ENCODE measurements around the gene CELSR1.

Gene CELSR1

DNA sequence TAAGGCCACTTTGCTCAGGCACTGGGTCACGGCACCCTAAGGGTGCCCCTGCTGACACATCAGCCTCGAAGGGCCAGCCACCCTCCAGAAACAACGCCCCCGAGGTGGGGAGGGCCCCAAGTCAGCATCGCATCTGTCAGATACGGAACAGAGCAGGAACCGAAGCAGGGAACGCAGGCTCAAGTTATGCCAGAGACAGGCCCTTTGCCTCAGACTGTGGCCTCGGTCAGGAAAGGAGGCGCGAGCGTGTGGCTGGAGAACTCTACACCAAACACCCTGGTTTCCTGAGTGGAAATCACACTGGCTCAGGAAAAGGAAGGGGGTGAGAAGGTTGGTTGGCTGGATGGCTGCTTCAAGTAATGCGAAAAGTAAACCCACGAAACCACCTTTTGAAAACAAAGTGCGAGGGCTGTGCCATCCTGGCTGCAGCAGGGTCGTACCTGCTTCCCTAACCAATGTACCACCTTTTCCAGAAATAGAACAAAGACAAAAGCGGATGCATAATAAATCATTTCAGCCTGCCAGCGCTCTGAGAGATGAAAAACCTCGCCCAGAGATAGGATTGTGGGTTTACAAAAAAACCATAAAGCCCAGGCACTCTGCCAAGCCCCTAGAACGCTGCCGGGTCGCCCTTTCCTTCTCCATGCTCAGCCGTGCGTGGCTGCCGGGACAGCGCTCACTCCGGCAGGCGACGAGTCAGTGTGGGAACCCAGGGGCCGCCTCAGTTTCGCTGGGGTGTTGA, 163.3 kb downstream of the CELSR1 start:
- no peak for DNase-seq

DNA sequence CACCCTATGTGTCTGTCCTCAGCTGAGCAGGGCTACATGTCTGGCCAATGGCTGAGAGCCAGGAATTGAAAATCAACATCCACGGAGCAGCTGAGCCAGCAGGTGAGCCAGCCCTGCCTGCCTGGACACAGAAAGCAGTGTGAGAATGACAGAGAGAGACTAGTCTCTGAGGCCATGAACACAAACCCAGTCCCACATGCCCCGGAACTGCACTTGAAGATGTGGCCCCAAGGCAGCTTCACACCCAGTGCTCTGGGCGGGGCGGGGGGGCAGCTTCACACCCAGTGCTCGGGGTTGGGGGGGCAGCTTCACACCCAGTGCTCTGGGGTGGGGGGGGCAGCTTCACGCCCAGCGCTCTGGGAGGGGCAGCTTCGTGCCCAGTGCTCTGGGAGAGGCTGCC, 164.3 kb downstream of the CELSR1 start:
- DNase-seq: no peak

DNA sequence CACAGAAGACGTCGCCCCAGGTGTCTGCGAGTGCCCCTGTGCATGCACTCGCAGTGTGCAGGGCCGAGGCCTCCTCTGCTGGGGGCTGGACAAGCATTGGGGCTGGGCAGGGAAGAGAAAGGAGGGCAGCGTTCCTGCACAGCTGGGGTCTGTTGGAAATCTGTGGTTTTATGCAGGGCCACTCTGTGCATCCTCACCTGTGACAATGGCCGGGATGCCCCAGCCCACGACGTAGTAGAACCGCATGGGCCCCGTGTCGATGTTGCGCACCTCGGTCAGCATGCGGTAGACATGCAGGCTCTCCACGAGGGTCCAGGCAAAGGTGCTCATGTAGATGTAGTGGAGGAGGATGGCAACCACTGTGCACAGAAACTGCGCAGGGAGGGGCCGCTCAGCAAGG, 164.7 kb downstream of the CELSR1 start:
- DNase-seq: no peak

DNA sequence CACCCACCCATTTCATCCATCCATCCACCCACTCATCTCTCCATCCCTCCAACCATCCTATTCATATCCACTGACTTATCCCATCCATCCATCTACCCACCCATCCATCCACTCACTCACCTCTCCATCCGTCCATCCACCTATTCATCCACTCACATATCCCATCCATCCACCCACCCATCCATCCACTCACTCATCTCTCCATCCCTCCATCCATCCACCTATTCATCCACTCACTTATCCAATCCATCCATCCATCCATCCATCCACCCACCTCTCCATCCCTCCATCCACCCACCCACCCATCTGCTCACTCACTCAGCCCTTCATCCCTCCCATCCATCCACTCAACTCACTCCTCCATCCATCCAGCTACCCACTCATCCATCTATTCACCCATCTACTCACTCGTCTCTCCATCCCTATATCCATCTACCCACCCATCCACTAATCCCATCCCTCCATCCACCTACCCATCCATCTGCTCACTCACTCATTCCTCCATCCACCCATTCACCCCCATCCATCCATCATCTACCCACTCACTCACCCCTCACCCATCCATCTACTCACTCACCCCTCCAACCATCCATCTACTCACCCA, 165.7 kb downstream of the CELSR1 start:
- DNase-seq: no peak

DNA sequence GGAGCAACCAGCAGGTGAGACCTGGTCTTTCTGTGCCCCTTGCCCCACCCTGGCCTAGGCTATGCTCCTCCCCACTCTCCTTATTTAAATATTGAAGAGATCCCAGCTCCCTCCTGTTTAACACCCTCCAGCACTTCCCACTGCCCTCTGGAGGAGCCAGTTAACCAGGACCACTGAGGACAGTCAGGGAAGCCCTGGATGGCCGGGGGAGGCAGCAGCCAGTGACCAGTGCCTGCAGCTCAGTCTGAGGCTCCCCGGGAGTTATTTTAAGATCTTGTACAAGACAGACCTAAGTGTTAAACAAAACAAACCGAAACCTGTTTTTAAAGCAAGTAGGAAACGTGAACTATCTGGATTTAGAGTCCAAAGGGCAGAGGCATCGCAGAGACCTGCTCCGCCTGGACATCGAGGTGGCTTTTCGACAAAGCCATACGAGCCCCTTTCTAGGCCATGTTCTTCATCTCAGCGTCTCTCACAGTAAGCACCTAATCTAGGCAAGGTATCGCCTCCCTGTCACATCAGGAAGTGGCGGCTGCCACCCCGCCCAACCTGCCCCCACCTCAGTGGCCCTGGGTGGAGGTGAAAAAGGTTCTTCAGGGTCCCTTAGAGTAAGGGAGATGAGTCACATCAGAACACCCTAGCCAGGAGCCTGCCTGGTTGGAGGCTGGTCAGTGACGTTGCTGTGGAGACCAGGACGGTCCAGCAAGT, 166.7 kb downstream of the CELSR1 start:
- no peak for DNase-seq

DNA sequence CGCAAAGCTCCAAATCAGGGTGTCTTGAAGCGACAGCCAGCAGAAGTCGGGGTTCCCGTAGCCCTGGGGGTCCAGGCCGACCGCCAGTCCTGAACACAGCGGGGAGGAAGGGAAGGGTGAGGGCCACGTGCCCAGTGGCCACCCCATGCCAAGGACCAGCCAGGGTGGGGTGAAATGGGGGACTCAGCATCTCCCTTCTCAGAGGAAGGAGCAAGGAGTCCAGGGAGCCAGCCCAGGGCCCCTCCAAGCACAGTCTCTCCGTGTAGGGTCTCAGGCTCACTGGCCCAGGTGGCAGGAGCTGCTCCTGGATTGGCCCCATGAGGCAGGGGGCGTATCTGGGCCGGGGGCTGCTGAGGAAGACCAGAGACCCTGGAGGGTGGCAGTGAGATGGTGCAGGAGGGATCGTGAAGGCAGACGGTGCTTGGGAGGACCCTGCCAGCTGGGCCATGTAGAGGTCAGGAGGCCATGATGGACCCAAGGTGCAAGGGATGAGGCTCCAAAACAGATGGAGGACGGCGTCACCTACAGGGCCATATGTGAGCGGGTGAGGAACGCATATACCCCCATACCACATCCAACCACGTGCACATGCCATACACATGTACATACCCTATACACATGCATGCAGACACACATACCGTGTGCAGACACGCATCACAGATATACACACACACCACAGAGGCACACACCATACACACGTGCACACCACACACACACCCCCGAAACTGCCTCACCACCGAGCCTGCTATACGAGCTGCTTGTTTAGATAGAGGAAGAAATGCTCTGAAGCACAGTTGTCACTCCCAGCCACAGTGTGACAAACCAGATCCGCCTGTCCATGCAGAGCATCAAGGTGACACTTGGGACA, 167.5 kb downstream of the CELSR1 start:
- DNase-seq: no peak

DNA sequence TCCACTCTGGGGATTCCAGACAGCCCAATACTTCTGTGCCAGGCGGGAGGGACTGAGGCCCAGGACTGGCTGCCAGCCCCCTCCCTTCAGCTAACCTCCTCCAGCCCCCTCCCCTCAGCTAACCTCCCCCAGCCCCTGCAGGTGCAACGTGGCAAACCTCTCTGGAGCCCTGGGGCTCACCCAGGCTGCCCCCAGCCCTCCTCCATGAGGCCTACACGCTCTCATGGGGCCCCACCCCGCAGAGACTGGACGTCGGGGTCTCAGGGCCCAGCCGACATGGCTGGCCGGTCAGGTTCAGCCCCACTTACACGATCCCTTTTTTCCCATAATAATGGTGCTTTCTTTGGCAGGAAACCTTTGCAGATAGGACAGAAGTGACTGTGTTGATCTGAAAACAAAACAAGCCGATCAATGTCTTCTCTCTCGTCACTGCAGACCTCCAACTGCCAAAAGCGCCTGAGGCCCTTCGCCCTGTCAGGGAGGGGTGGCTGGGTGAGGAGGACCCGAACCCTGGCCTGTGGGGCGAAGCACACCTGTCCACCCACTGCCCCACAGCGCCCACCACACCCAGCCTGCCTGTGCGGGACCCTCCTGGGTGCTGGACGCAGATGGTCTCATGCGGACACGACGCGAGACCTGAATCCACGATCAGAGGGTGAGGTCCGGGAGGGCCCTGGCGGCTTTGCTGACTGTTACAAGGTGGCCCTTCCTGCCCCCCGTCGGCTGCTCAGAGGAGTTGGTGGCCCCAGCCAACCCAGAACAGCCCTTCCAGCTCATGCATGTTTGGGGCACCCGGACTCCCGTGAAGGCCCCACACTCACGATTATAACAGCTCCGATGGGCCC, 168.3 kb downstream of the CELSR1 start:
- DNase-seq: no peak

DNA sequence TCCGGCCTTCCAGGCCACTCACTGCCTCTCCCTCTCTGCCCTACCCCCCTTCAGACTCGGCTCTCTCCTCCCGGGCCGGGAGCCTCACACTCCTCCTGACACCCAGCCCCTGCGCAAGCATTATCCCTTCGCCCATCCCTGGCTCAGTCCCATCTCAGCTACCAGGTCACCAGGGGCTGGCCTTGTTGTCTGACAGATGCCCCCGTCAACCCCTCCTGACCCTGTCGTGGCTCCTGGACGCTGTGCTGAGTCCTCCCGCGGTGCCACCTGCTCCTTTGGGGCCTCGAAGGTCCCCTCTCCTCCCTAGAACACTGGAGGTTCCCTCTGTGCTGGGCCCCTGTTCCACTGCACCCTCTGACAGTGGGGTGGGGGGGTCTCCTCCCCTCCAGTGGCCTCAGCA, 169.0 kb downstream of the CELSR1 start:
- no peak for DNase-seq

GRCh38 chr22:46367707-46368191, 169.7 kb downstream of the CELSR1 start:
- no peak for DNase-seq

GRCh38 chr22:46366801-46367706, 170.4 kb downstream of the CELSR1 start:
- DNase-seq: no peak

DNA sequence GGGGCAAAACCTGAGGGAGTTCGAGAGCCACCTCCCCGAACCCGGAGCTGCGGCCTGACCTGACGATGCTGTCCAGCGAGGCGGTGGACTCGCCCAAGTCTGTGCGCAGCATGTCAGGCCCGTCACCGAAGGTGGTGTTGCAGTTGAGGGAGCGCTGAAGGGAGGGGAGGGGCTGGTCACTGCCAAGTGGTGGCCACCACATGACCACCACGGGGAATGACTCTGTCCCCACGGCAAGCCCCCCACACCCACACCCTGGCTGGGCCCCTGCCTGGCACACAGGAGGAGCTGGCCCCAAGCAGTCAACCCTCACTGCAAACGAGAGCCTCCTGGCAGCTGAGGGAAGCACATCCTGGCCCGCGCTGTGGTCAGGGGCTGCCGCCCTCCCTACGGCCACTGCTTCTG, 171.1 kb downstream of the CELSR1 start:
- DNase-seq: no peak

- no peak for DNase-seq
These were observed 172.2 kb downstream of the CELSR1 start for GRCh38 chr22:46365166-46365624.

GRCh38 chr22:46364341-46365165, 172.9 kb downstream of the CELSR1 start:
- DNase-seq: no peak

- DNase-seq: no peak
These were observed 173.7 kb downstream of the CELSR1 start for GRCh38 chr22:46363611-46364321.

GRCh38 chr22:46362934-46363515, 174.4 kb downstream of the CELSR1 start:
- DNase-seq: no peak

DNA sequence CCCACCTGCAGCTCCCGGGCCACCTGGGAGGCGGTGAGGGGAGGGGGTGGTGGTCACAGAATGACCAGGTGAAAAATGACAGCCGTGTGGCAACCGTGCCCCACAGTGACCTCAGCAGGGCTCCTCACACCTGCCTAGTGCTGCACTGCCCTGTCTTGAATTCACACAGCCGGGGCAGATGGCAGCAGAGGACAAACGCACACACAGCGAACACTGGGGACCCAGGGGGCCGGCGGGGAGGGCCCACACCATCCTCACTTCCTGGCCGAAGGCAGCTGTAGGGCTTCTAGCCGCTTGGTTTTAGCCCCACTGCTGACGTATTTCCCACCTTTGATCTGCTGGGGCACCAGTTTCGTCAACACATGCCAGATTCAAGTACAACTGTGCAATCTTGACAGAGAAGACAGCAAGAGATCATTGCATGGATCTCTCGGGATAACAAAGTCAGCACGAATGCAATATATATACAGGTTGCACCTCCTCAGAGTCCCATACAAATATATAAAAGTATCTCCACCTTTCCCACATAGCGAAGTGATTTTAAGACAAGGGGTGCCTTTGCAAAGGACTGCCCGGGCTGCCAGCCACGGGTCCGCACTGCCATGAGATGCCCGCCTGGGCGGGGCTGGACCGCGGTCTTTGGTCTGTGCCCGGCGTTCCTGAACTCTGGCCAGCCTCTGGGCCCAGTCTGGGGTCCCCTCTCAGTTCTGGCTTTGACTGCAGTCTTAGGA, 175.1 kb downstream of the CELSR1 start:
- DNase-seq: no peak

DNA sequence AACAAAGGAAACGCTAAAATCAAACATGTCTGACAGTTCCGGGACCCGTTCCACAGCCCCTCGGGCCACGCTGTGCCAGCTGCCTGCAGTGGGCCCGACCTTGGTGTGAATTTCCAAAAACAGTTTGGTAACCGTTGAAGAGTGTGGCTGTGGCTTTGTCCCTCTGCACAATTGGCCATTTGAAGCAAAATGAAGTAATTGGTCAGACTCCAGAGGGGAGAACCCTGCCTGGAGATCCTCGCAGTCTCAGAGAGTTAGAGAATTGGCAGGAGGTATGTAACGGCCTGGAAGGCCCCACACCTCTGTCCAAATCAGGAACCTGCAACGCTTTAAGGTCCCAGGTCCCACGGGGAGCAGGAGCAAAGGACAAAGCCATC, 175.6 kb downstream of the CELSR1 start:
- no peak for DNase-seq

- no peak for DNase-seq
These were observed 176.5 kb downstream of the CELSR1 start for GRCh38 chr22:46360891-46361290.
